Gastroesophageal sphincter (tissue), 4 donors: ENCODE measurements around the gene ATAD3A. TPM values are rescaled to one million over a fixed set of nuclear protein-coding genes. Genes with fewer than 3 reads are reported as not detected.

Source experiments
- ATAC-seq: fragments of 150-250 bp; one replicate; pipeline ENCODE4 v1.9.1; 2016; ENCODE audit warnings: mild to moderate bottlenecking, moderate library complexity
- H3K27ac ChIP-seq, 4 donors: fragments of 200-600 bp; sonication (generic) in 3 of 4; 1 replicate in 3 of 4; 2 replicates in 1 of 4; pipeline ENCODE4 v1.5.1; 2016 to 2019
- H3K27me3 ChIP-seq: fragments of 200-600 bp; sonication (generic); one replicate; pipeline ENCODE4 v1.5.1; 2019
- H3K36me3 ChIP-seq, 2 donors: fragments of 200-600 bp; sonication (generic); one replicate each; pipeline ENCODE4 v1.5.1; 2019; ENCODE audit warnings: control low read depth in 1 of 2
- H3K4me1 ChIP-seq, 3 donors: fragments of 200-600 bp; sonication (generic); 1 replicate in 2 of 3; 2 replicates in 1 of 3; pipeline ENCODE4 v1.5.1; 2016 to 2019; ENCODE audit warnings: control low read depth in 2 of 3
- H3K4me3 ChIP-seq, 2 donors: fragments of 200-600 bp; sonication (generic); one replicate each; pipeline ENCODE4 v1.5.1; 2019; ENCODE audit warnings: mild to moderate bottlenecking in 1 of 2, moderate library complexity in 1 of 2
- H3K9me3 ChIP-seq, 3 donors: fragments of 200-600 bp; sonication (generic); one replicate each; pipeline ENCODE4 v1.5.1; 2017 to 2019; ENCODE audit warnings: control low read depth in 2 of 3
- CTCF ChIP-seq, 4 experiments: fragments of 200-600 bp in 2 of 4; fragments of 450-650 bp in 2 of 4; sonication (generic) in 1 of 4; IDR thresholded peaks; one replicate each; pipeline ENCODE4 v1.5.1; 2017 to 2019; ENCODE audit warnings: antibody characterized with exemption in 4 of 4, mild to moderate bottlenecking in 2 of 4, moderate library complexity in 2 of 4
- EP300 ChIP-seq: sonication (generic); formaldehyde crosslinking; IDR thresholded peaks from one replicate; pipeline ENCODE4 v1.6.1; 2017; ENCODE audit warnings: antibody characterized with exemption, mild to moderate bottlenecking
- POLR2A ChIP-seq, 2 donors: fragments of 450-650 bp; IDR thresholded peaks; one replicate each; pipeline ENCODE4 v1.6.1; 2017; ENCODE audit warnings: antibody characterized with exemption in 2 of 2, mild to moderate bottlenecking in 2 of 2, moderate library complexity in 1 of 2
- POLR2AphosphoS5 ChIP-seq: sonication (generic); formaldehyde crosslinking; IDR thresholded peaks from one replicate; pipeline ENCODE4 v1.6.1; 2017; ENCODE audit warnings: antibody characterized with exemption
- WGBS, 2 donors: methylation state at CpG; one replicate each; pipeline ENCODE4 v1.1.5; 2018; ENCODE audit warnings: low coverage in 1 of 2; 5-methylcytosine and 5-hydroxymethylcytosine counted together
- total RNA-seq, 4 donors: library from RNA; depleted of rRNA; stranded (reverse); fragments of >200 nt; gene quantifications; one replicate each; pipeline ENCODE4 v1.1.0, GENCODE V29; 2016

Gene ATAD3A
- total RNA-seq, 4 donors from 2014 or later: 14.9 to 32.9 (median 19.1) TPM

GRCh38 chr1:1569341-1569740 is 57.4 kb downstream of the ATAD3A start:
- TF ChIP-seq CTCF (IDR thresholded peaks at IDR 0.05): no peak
- no peak for TF ChIP-seq EP300
- no peak for TF ChIP-seq POLR2AphosphoS5
- no peak for TF ChIP-seq POLR2A (IDR thresholded peaks at IDR 0.05)
- no peak for ATAC-seq
- Histone ChIP-seq H3K36me3 (peaks cover 0 to 47% of the 10 kb centered on the region in 2 donors), H3K27me3 (no peaks in the 10 kb centered on the region), H3K9me3 (no peaks in the 10 kb centered on the region), H3K4me3 (no peak overlapping the region), H3K27ac (no peak overlapping the region), H3K4me1 (peaks cover 0 to 76% (median 8%) of the 10 kb centered on the region in 3 donors)
- WGBS, 2 donors: 73% methylated on average over 7 of the region's 7 CpGs; no CpG with 5 or more reads in 1 of the 2 donors

DNA sequence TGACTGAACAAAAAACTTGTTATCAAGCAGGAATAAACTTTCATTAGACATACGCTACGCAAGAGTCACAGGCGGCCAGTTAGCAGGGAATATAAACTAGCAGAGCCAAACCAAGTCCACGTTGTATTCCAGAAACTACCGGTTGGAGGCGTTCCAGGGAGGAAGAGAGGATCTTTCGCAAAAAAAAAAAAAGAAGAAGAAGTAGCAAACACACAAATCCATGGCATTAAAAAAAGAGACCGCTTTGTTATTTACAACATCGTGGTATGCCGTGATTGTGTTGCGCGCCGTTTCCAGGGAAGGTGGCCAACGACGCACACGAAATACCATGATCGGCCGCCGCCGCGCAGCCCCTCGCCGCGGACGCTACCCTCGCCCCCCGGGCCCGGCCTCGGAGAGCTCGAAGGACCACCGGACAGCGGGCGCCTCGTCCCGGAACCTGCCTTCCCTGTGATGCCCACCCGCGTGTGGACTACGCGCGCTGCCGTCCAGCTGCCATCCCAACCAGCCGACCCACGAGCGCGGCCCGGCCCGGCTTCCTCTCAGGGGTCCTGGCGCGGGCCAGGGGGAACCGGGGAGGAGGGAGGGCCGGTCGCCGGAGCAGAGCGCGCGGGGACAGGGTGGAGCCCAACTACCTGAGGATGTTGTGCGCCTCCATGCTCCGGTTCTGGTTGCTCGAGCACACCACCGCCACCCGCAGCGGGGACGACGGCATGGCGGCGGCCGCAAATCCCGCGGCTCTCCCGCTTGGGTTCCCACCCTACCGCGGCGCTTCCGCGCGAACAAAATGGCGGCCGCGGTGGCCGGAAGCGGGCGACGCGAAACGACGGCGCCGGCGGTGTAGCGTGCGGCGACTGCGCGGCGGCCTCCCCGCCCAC is 62.1 kb downstream of the ATAD3A start:
- Histone ChIP-seq H3K4me1 (peaks cover 0 to 59% (median 15%) of the 10 kb centered on the region in 3 donors), H3K4me3 (peak overlapping the region; percentile 79 to 99), H3K36me3 (peaks cover 0 to 31% of the 10 kb centered on the region in 2 donors), H3K9me3 (no peaks in the 10 kb centered on the region), H3K27ac (peak overlapping the region; percentile 98 to 100 (median 99)), H3K27me3 (no peaks in the 10 kb centered on the region)
- peak; percentile 89 for ATAC-seq
- WGBS, 2 donors: 0% methylated on average over 15 to 32 of the region's 96 CpGs
- no peak for TF ChIP-seq EP300
- TF ChIP-seq POLR2AphosphoS5: peak; percentile 12
- no peak for TF ChIP-seq POLR2A (IDR thresholded peaks at IDR 0.05)
- TF ChIP-seq CTCF (IDR thresholded peaks at IDR 0.05): peak in 1 of 4 experiments; percentile 2

GRCh38 chr1:1574721-1575537 is 63.0 kb downstream of the ATAD3A start, which contains the start of gene SSU72:
SSU72 (minus strand) TSS chr1:1574863; CDS start chr1:1574557, 306 bp downstream.
- WGBS, 2 donors: 0% methylated on average over 4 to 6 of the region's 87 CpGs
- Histone ChIP-seq H3K4me3 (peak within 1 kb of the TSS; percentile 79 to 99), H3K36me3 (peaks cover 0 to 23% of the 10 kb centered on the region in 2 donors), H3K27ac (peak within 1 kb of the TSS; percentile 98 to 100 (median 99)), H3K27me3 (no peaks in the 10 kb centered on the region), H3K9me3 (no peaks in the 10 kb centered on the region), H3K4me1 (peaks cover 0 to 50% (median 15%) of the 10 kb centered on the region in 3 donors)
- TF ChIP-seq POLR2AphosphoS5 (peak; percentile 99), CTCF (IDR thresholded peaks at IDR 0.05) (no peak), EP300 (no peak), POLR2A (IDR thresholded peaks at IDR 0.05) (peak; percentile 97)
- peak; percentile 97 for ATAC-seq

GRCh38 chr1:1577367-1578011 is 65.5 kb downstream of the ATAD3A start:
- Histone ChIP-seq H3K36me3 (peaks cover 0 to 2% of the 10 kb centered on the region in 2 donors), H3K4me1 (peaks cover 0 to 25% (median 10%) of the 10 kb centered on the region in 3 donors), H3K27me3 (peaks cover 14% of the 10 kb centered on the region), H3K9me3 (no peaks in the 10 kb centered on the region), H3K27ac (no peak overlapping the region), H3K4me3 (no peak overlapping the region)
- TF ChIP-seq POLR2AphosphoS5 (no peak), CTCF (IDR thresholded peaks at IDR 0.05) (no peak), POLR2A (IDR thresholded peaks at IDR 0.05) (no peak), EP300 (no peak)
- WGBS, 2 donors: 30% methylated on average over 6 of the region's 10 CpGs; no CpG with 5 or more reads in 1 of the 2 donors
- ATAC-seq: no peak
